ENCODE measurements around the gene SLC9A1.

SLC9A1 gene

DNA sequence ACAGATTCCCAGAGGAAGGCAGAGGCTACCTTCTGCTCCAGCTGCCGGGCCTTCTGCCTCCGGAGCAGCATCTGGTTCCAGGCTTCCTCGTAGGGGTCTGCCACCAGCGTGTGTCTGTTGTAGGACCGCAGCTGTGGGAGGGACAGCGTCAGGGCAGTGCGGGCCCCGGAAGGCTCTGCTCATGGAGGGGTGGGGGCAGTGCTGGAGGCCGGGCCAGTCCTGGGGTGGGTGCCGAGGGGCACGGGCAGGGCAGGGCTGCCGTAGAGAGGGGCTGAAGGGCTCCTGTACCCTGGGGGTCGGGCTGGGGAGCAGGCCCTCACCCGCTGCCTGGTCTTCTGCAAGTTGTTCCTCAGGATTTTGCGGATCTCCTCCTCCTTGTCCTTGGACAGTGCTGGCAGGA lies 53.2 kb downstream of the SLC9A1 start:
- DNase-seq = no peak

DNA sequence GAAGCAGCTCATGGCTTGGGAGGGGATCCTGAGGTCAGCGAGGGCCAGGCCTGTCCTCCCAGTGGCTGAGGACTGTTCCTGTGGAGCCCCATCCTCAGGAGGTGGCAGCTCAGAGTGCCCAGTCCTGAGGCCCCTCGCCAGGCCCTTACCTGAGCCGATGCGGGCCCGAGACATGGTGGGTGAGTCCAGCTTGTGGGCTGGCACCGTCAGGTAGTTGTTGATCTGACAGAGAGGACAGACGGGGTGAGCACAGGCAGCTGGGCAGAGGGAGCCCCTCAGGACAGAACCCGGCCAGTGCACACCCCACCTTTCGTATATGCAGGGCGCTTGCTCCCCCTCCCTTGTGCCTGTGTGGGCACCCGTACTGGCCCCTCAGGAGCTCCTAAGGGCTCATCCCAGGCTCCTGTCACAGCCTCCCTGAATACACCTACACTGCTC lies 53.9 kb downstream of the SLC9A1 start:
- DNase-seq = no peak

DNA sequence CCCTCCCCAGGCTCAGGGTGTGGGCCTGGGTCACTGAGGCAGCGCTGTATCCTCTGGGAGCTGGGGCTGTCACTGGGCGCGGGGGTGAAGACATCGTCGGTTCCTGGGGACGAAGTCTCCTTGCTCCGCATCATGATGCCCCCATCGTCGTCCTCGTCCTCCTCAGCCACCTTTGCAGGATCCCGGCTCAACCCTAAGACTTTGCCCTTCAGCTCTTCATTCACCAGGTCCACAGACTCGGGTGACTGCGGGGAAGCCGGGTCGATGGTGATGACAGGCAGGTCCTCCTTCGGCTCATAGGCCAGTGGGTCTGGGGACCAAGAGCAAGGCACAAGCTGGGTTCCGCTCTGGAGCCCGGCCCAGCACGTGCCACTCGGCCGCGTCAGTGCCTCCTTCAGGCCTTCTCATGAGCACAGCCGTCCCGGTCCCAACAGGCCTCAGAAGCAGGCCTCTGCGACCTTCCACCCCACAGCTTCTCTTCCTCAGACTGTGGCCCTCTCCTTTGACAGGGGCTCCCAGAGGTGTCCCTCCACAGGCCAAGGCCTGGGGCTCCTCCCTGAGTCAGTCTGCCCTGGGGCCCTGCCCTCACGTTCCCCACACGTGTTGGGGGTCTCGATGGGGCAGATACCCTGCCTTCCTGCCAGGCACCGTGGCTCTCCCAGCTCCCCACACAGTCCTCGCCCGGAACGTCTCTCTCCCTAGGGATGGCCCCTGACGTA lies 54.4 kb downstream of the SLC9A1 start:
- no peak for DNase-seq

DNA sequence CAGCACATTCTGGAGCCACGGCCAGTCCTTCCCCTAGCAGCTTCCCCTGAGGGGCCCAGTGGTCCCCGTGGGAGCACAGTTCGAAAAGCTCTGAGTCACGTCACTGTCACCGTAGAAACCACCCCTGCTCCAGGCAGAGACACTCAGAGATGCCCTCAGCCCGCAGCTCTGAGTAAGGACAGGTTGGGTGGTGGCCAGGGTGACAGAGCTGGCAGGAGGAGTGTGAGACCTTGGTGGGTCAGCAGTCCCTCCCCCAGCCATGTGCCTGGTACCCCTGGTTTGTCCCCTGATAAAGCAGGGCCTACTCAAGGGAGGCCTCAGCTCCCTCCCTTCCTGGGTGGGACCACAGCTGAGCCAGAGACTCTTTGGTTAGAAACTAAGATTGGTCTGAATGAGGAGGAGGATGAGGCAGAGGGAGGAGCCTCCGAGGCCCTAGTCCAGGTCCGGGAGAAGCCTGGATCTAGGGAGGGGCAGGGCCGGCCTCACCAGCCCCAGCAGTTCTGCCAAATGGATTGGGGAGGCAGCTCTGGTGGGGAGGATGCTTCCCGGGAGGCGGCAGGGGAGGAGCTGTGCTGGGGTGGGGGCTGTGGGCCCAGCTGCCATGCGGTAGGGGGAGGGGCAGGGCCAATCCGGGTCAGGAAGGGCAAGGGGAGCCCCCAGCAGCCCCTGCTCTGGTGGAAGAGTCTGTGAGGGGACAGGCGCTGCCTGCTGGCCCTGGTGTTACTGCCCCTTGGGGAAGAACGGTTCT lies 55.2 kb downstream of the SLC9A1 start:
- no peak for DNase-seq

DNA sequence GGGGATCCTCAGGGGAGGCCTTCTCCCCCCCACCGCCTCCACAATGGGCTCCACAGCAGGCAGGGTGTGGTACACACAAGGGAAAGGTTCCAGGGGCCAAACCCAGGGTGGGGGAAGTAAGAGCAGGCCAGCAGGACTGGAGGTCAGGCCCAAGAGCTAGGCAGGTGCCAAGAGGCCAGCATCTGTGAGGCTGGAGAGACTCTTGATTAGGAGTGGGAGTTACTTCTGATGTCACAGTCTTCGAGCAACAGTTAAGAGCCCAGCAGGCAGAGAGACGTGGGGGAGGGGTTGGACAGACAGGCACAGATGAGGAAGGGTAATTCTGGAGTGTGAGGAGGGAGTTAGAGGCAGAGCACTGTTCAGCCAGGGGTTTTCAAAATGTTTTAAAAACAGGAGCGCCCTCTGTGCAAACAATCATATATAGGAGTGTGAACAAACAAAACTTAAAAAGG lies 55.8 kb downstream of the SLC9A1 start:
- DNase-seq = no peak

DNA sequence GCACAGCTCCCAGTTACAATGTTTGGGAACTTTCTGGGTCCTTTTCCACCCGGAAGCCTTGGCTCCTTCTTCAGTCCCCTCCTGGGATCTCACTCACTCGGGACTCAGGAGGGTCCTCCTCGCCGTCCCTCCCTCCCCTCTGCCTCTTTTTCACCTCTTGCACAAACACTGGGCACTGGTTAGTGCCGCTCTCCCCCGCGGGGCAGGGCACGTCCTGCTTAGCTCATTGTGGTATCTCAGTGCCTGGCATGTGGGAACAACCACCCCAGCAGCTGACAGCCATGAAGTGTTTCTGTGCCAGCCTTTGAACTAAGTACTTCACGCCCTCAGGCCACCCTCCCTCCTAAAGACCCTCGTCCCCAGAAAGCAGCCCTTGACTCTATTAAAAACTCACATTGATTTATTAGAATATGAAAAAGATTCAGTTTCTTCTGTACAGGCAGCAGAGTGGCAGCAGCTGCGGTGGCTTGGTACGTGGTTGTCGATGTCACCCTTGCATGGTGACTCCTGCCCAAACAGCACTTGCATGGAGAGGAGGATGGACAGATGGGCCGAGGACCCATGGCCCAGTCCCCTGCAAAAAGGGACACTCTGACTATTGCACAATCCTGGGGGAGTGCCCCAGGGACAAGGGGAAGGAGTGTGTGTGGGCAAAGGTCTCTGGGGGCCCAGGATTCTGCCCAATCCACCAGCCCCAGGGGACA lies 56.3 kb downstream of the SLC9A1 start:
- no peak for DNase-seq

DNA sequence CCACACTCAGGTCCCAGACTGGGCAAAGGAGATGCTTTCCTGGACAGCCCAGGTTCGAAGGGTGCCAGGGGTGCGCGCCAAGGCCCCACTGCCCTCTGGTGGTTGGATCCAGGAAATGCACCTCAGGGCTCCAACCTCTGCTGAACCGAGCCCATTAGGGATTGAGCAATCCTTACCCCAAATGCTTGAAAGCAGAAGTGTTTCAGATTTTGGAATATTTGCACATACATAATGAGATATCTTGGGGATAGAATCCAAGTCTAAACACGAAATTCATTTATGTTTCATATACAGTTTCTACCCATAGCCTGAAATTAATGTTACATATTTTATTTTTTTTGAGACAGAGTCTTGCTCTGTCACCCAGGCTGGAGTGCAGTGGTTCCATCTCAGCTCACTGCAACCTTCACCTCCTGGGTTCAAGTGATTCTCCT lies 57.4 kb downstream of the SLC9A1 start:
- DNase-seq = peak; percentile 71

DNA sequence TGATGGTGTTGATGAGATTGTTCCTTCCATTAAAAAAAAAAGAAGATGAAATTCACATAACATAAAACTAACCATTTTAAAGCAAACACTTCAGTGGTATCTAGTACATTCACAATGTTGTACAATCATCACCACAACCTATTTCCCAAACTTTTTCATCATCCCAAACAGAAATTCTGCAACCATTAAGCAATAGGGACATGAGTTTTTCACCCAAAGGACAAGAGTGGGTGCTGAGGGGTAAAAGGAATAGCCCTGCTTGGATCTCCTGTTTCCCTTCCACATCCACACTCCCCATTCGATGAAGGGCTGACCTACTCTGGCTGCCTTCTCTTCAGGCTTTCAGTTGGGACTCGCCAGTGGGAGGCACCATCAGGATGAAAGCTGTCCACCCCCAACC lies 59.3 kb downstream of the SLC9A1 start:
- DNase-seq = no peak

DNA sequence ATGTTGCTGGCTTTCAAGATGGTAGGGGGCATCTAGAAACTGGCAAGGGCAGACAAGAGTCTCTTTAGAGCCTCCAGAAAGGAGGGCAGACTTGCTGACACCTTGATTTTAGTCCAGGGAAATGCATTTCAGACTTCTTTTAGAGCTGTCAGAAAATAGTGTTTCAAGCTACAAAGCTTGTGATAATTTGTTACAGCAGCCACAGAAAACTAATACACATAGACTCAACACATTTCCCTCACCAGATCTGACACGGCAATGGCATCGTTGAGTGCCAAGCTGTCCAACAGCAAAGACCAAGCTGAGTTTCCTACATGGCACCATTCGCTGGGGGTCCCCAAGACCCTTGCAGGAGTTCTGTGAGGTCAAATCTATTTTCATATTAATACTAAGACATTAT lies 62.0 kb downstream of the SLC9A1 start:
- DNase-seq = no peak

DNA sequence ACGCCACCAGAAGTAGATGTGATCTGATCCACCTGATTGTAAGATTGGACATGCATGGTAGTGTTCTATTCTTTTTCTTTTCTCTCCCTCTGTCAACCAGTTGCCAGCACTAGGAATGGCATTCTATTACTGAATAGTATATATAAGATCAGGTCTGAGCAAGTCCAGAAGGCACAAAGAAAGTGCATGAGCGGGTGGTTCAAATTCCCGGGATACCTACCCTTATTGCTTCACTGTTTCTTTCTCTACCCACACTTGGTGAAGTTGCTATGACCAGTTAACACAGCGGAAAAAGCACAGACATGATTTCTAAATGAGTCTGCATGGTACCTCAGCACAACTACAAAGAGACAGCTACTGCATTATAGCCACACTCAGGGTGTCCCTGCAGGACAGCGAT lies 64.0 kb downstream of the SLC9A1 start:
- no peak for DNase-seq

DNA sequence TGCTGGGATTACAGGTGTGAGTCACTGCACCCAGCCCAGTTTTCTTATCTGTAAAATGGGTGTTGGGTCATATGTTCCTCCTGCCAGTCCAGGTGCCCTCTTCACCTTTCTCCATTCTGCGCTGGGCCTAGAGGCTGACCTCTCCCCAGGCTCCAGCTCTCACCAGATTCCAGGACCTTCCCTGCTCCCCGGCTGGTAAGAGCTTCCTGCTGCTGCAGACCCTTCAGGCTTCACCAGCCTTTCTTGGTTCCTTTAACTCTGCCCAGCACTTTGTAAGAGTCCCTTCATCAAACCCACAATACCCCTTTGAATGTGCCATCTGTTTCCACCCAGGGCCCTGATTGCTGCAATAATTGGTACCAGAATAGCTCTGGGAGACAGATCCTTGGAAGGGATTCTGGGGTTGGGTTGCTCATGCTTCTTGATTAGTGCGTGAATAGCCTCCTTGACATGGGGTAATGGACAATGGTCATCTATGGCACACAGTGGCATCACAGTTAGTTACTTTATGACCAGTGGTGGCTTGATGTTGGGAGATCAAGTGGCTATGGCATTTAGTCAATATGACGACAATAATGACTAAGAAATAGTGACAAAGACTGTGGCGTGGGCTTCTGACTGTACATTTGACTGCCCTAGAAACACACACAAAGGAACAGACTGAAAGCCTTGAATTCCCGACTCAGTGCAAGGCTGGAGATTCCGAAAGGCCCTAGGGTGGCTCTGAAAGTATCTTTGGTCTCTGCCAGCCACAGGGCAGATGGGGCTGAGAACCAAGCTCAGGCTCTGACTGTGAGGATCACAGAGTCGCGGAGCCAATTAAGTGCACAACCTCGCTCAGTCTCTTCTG lies 67.3 kb downstream of the SLC9A1 start:
- DNase-seq = no peak

DNA sequence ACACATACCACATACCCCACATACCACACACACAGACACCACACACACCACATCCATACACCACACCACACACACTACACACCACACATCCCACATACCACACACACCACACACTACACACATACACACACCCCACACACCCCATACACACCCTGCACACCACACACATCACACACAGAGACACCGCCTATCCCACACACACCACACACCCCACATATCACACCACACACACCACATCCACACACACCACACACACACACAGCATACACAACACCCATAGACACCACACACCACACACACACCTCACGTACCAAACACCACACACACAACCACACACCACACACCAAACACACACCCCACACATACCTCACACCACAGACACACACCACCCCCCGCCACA lies 68.3 kb downstream of the SLC9A1 start:
- DNase-seq = no peak

DNA sequence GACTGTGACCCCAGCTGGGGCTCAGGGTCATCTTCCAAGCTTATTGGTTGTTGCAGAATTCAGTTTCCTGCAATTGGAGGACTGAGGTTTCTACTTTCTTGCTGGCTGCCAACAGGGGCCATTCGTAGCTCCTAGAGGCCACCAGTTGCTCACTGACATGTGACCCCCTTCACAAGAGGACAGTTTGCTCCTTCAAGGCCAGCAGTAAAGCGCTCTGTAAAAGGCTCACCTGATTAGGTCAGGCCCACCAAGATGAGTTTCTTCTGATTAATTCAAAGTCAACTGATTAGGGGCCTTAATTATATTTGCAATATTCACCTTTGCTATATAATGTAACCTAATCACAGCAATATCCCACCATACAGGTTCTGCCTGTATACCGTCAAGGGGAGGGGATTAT lies 68.9 kb downstream of the SLC9A1 start:
- no peak for DNase-seq

DNA sequence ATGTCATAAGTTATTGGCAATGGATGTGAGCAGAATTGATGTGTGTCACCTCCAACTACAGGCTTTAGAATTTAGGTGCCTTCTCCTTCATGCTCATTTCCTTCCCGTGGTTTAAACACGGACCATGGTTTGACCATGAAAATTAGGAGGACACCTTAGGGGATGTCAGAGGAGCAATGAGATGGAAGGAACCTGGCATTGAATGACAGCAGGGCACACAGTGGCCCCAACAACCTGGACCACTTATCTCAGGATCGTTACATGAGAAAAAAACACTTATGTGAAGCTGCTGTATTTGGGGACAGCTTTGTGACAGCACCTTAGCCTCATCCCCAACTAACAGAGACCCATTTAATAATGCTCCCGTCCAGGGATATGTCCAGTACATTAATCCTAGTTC lies 70.8 kb downstream of the SLC9A1 start:
- no peak for DNase-seq

DNA sequence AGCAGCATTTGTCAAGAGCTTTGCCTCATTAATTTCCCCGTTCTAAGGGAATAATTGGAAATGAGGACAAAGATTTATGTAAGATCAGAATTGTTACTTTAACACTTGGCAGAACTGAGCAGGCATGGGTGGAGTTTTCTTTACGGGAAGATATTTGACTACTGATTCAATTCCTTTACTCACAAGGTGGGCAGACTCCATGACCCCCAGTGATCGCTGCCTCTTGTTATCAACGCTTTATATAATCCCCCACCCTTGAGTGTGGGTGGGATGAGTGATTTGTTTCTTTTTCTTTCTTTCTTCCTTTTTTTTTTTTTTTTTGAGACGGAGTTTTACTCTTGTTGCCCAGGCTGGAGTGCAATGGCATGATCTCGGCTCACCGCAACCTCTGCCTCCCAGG lies 77.0 kb downstream of the SLC9A1 start:
- no peak for DNase-seq

DNA sequence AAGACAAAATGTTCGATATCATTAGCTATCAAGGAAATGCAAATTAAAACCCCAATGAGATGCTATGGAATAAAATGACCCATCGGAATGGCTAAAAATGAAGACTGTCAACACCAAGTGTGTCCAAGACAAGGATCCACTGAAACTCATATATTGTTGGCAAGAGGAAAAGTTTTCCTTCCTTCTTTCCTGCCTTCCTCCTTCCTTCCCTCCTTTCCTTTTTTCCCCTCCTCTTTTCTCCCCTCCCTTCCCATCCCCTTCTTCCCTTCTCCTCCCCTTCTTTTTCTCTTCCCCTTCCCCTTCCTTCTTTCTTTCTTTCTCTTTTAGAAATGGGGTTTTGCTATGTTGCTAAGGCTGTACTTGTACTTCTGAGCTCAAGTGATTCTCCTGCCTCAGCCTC lies 78.1 kb downstream of the SLC9A1 start:
- no peak for DNase-seq

DNA sequence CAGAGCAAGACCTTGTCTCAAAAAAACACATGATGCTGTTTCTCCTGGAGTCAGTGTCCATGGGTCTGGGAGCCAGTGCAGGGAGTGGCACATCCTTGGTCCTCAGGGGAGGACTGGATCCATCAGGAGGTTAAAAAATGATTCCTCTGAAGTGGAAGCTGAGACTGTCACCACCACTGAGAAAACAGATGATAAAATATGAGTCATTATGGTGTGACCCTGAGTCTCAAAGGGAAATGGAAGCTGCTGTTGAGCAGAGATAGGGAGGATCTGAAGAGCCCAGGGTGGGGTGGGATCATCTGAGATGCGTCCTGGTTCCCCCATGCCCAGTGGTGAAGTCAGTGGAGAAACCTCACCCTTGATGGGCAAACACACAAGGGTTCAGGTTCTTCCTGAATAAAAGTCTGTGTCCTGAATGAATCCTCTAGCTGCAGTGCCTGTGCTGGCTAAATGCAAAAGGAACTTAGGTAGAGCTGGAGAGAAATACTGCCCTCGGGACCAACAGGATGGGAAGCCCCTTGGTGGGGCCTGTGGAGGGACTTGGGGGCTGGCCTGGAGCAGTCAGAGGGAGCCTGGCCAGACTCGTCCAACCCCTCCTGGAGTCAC lies 80.6 kb downstream of the SLC9A1 start:
- no peak for DNase-seq

DNA sequence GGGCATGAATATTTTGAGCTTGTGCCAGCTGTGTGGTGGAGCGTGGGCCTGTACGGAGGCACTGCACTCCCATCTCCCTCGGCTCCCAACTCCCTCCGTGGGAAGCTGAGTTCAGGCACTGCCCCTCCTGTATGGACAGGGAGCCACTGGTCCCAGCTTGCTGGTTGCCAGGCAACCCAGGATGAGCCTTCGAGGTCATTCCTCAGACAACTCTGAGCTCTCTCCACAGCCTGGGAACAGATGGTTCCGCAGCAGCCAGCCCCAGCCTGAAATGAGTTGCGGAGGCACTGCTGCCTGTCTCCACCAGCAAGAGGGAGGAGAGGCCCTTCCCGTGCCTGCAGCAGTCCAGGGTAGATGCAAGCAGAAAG lies 83.9 kb downstream of the SLC9A1 start:
- DNase-seq = no peak

DNA sequence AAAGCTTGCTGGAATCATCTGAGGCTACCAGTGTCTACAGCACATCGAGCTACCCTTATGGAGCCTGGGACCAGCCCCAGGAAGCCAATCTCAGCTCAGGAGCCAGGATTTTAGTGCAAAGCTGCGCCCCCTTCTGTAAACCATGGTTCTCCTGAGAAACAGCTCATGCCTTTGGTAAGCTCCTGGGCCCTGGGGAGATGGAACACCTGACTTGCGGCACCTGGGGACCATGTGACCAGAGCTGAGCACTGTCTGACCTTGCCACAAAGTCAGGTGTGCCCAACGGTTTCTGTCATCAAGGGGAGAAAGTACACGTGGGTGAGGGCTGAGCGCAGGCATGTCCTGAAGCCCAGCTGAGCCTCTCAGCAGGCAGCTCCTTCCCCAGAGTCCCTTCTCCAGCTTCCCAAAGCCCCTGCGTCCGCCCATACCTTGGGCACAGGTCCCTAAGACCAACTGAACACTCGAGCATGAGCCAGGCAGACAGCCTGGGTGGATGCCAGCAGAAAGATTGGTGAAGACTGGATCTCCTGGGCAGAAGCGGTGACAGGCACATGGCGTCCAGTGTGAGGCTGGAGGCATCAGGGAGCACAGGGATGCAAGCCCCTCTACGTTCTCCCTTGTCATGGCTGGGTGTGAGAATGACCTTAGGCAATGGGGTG lies 84.4 kb downstream of the SLC9A1 start:
- DNase-seq = no peak

DNA sequence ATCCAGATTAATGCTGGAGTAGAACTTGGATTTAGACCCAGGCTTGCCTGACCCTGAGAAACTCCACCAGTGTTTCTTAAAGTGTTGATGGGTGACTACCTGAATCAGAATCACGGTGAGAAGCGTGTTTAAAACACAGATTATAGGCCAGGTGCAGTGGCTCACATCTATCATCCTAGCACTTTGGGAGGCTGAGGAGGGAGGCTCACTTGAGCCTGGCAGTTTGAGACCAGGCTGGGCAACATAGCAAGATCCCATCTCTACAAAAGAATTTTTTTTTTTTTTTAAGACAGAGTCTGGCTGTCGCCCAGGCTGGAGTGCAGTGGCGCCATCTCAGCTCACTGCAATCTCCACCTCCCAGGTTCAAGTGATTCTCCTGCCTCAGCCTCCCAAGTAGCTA lies 86.0 kb downstream of the SLC9A1 start:
- no peak for DNase-seq

DNA sequence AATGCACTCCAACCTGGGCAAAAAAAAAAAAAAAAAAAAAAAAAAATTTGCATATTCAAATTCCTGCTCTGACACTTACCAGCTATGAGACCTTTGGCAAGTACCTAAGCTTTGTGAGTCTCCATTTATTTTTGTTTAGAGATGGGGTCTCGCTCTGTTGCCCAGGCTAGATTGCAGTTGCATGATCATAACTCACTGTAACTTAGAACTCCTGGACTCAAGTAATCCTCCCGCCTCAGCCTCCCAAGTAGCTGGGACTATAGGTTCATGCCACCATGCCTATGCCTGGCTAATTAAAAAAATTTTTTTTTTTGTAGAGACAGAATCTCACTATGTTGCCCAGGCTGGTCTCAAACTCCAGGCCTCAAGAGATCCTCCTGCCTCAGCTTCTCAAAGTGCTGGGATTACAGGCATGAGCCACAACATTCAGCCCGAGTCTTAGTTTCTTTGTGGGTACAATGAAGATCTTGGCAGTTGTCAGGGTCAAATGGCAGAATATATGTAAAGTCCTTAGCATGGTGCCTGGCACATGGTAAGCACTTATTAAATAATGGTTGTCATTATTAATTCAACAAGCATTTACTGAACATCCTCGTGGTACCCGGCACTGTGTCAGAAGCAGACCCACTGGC lies 88.8 kb downstream of the SLC9A1 start:
- DNase-seq = no peak

DNA sequence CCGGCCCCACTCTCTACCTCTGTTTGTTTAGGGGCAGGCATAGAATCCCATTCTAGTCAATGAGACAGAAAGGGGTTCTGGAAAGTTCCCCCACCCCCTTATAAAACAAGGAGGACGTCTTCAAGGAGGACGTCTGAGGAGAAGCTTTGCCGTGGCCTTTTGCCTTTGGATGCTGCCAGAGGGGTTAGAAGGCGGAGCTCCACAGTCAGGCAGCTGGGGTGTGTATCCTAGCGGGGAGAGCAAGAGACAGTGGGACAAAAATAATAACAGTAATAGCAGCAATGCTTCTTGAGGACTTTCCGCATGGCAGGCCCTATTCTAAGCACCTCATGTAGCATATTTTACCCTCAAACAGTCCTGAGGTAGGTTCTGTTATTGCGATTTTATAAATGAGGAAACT lies 94.0 kb downstream of the SLC9A1 start:
- no peak for DNase-seq
